Activated naive CD8-positive, alpha-beta T cell treated with anti-CD3 and anti-CD28 coated beads, Interleukin-2, amount 10 ng/mL, durations not matched to agents 7 days and 5 days (primary cell): Measurements from ENCODE around the gene SEC63. TPM values are rescaled to one million over a fixed set of nuclear protein-coding genes. Genes with fewer than 3 reads are reported as not detected.

Source experiments
- ATAC-seq: fragments of 150-1000 bp; cut with Tn5 transposase; one replicate; pipeline ENCODE4 v1.10.0; 2021; ENCODE audit warnings: low read depth, moderate library complexity
- POLR2A ChIA-PET: fragments of 350-600 bp; sonication (Branson Sonifier 250); formaldehyde crosslinking; loops from one replicate; lab custom pipeline; 2021; ENCODE audit warnings: antibody characterized with exemption; lab: Charles Lee
- DNase-seq: peaks from one replicate; pipeline ENCODE4 v3.0.0; 2021
- H3K27ac Mint-ChIP-seq: one replicate; pipeline ENCODE4 v1.8.0; 2022; ENCODE audit warnings: mild to moderate bottlenecking, mixed read lengths
- H3K27me3 Mint-ChIP-seq: one replicate; pipeline ENCODE4 v1.8.0; 2022; ENCODE audit warnings: mild to moderate bottlenecking, moderate library complexity, mixed read lengths
- H3K36me3 Mint-ChIP-seq: one replicate; pipeline ENCODE4 v1.8.0; 2021; ENCODE audit warnings: mild to moderate bottlenecking, mixed read lengths
- H3K4me1 Mint-ChIP-seq: one replicate; pipeline ENCODE4 v1.8.0; 2021; ENCODE audit warnings: mixed read lengths
- H3K4me3 Mint-ChIP-seq: one replicate; pipeline ENCODE4 v1.8.0; 2022; ENCODE audit warnings: mild to moderate bottlenecking, moderate library complexity, mixed read lengths
- H3K9me3 Mint-ChIP-seq: one replicate; pipeline ENCODE4 v1.8.0; 2021; ENCODE audit warnings: mixed read lengths
- total RNA-seq, 2 experiments: library from RNA; stranded (reverse); gene quantifications; one replicate each; pipeline ENCODE4 v1.2.3, GENCODE V29; 2021

Gene SEC63
- total RNA-seq, 2 experiments from 2014 or later = 64.7 to 69.2 TPM

GRCh38 chr6:107988570-107988969, 30.6 kb upstream of the SEC63 start:
- ATAC-seq = no peak
- no peak overlapping the region for H3K27ac Mint-ChIP-seq
- H3K4me1 Mint-ChIP-seq = peaks cover 7% of the 10 kb centered on the region
- H3K4me3 Mint-ChIP-seq = no peak overlapping the region
- no peaks in the 10 kb centered on the region for H3K9me3 Mint-ChIP-seq
- POLR2A ChIA-PET = no interaction called here
- no peaks in the 10 kb centered on the region for H3K36me3 Mint-ChIP-seq
- no peak for DNase-seq
- H3K27me3 Mint-ChIP-seq = peaks cover 5% of the 10 kb centered on the region

DNA sequence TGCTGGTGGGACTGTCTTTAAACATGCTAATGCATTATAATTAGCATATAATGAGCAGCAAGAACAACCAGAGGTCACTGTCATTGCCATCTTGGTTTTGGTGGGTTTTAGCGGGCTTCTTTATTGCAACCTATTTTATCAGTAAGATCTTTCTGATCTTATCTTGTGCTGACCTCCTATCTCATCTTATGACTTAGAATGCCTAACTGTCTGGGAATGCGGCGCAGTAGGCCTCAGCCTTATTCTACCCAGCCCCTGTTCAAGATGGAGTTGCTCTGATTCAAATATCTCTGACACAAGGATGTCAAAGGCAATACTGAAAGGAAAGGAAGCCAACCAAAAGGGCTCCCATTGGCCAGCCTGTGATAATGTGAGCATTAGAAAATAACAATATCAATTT, 29.8 kb upstream of the SEC63 start:
- peaks cover 7% of the 10 kb centered on the region for H3K4me1 Mint-ChIP-seq
- H3K36me3 Mint-ChIP-seq = no peaks in the 10 kb centered on the region
- no peaks in the 10 kb centered on the region for H3K9me3 Mint-ChIP-seq
- H3K4me3 Mint-ChIP-seq = no peak overlapping the region
- no peak for ATAC-seq
- H3K27me3 Mint-ChIP-seq = peaks cover 6% of the 10 kb centered on the region
- POLR2A ChIA-PET = no interaction called here
- no peak overlapping the region for H3K27ac Mint-ChIP-seq
- DNase-seq = no peak

GRCh38 chr6:107985701-107986100, 27.7 kb upstream of the SEC63 start:
- no peaks in the 10 kb centered on the region for H3K36me3 Mint-ChIP-seq
- H3K27ac Mint-ChIP-seq = no peak overlapping the region
- POLR2A ChIA-PET = interaction anchor here (0.7 kb wide), 1 partner anchor 28 kb away, joined by 4 read pairs; no protein-coding TSS in a partner anchor
- peaks cover under 1% of the 10 kb centered on the region for H3K4me1 Mint-ChIP-seq
- ATAC-seq (no peak), DNase-seq (no peak)
- H3K9me3 Mint-ChIP-seq = no peaks in the 10 kb centered on the region
- peaks cover 6% of the 10 kb centered on the region for H3K27me3 Mint-ChIP-seq
- no peak overlapping the region for H3K4me3 Mint-ChIP-seq

DNA sequence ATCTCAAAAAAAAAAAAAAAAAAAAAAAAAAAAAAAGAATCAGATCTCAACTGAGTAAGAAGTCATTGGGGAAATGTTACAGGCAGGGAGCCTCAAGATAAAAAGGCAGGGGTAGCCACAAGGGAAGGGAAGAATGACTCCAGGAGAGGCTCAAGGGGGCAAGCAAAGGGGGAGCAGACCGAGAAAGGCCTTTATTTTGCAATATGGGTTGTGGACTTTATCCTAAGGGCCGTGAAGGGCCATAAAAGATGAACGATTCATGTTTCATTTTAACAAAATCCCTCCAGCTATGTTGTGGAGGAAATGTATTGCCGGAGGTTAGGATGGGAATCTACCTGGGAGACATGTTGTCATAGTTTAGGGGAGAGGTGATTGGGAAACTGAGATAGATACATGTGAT, 25.8 kb upstream of the SEC63 start:
- H3K4me3 Mint-ChIP-seq = no peak overlapping the region
- peaks cover 3% of the 10 kb centered on the region for H3K4me1 Mint-ChIP-seq
- no peak for DNase-seq
- no peak overlapping the region for H3K27ac Mint-ChIP-seq
- POLR2A ChIA-PET = no interaction called here
- no peaks in the 10 kb centered on the region for H3K9me3 Mint-ChIP-seq
- ATAC-seq = no peak
- peaks cover 6% of the 10 kb centered on the region for H3K27me3 Mint-ChIP-seq
- no peaks in the 10 kb centered on the region for H3K36me3 Mint-ChIP-seq

- Mint-ChIP-seq H3K9me3 (no peaks in the 10 kb centered on the region), H3K4me1 (peaks cover 3% of the 10 kb centered on the region), H3K36me3 (no peaks in the 10 kb centered on the region), H3K4me3 (no peak overlapping the region), H3K27ac (no peak overlapping the region), H3K27me3 (peaks cover 6% of the 10 kb centered on the region)
- ATAC-seq = no peak
- POLR2A ChIA-PET = no interaction called here
- no peak for DNase-seq
These were observed 24.5 kb upstream of the SEC63 start for GRCh38 chr6:107982486-107982885.

DNA sequence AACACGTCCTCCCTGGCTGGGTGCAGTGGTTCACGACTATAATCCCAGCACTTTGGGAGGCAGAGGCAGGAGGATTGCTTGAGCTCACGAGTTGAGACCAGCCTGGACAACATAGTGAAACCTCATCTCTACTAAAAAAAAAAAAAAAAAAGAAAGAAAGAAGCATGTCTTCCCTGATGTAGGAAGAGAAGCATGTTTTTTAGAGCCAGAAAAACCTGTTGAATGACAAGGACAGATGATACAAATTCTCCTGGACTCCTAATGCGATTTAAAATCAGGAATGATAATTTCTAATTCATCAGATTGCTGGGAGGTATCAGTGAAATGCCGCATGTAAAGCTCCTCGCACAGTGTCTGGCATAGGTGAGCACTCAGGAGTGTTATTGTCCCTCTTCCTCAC, 23.7 kb upstream of the SEC63 start:
- POLR2A ChIA-PET = no interaction called here
- Mint-ChIP-seq H3K27ac (no peak overlapping the region), H3K9me3 (no peaks in the 10 kb centered on the region), H3K4me3 (no peak overlapping the region), H3K36me3 (no peaks in the 10 kb centered on the region), H3K4me1 (peaks cover 3% of the 10 kb centered on the region), H3K27me3 (peaks cover 6% of the 10 kb centered on the region)
- no peak for DNase-seq
- ATAC-seq = no peak

- Mint-ChIP-seq H3K27me3 (peaks cover 15% of the 10 kb centered on the region), H3K9me3 (peaks cover 2% of the 10 kb centered on the region), H3K4me3 (no peak overlapping the region), H3K36me3 (peaks cover 2% of the 10 kb centered on the region), H3K4me1 (peaks cover 14% of the 10 kb centered on the region), H3K27ac (no peak overlapping the region)
- DNase-seq (no peak), ATAC-seq (no peak)
- POLR2A ChIA-PET = no interaction called here
These were observed 19.3 kb upstream of the SEC63 start for GRCh38 chr6:107977283-107977682.

DNA sequence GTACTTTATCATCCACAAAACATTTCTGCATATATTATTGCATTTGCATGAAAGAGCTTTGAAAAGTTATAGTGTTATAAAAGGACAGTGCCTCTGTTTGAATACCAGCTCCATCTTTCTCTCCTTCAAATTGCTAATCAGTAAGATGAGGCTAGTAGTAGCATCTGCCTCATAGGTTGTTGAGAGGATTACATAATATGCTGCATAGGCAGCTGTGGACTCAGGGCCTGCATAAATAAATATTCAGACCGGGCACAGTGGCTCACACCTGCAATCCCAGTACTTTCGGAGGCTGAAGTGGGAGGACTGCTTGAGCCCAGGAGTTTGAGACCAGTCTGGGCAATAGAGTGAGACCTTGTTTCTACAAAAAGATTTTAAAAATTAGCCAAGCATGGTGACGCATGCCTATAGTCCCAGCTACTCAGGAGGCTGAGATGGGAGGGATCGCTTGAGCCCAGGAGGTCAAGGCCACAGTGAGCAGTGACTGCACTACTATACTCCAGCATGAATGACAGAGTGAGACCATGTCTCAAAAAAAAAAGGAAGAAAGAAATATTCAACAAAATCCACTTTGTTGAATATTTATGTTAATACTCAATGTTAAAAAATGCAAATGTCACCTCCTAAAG, 18.3 kb upstream of the SEC63 start:
- H3K36me3 Mint-ChIP-seq = peaks cover 2% of the 10 kb centered on the region
- peaks cover 14% of the 10 kb centered on the region for H3K4me1 Mint-ChIP-seq
- POLR2A ChIA-PET = interaction anchor here (0.9 kb wide), 1 partner anchor 19 kb away, joined by 3 read pairs; no protein-coding TSS in a partner anchor
- H3K27me3 Mint-ChIP-seq = peaks cover 18% of the 10 kb centered on the region
- no peak for DNase-seq
- no peak overlapping the region for H3K4me3 Mint-ChIP-seq
- H3K9me3 Mint-ChIP-seq = peaks cover 2% of the 10 kb centered on the region
- no peak for ATAC-seq
- H3K27ac Mint-ChIP-seq = no peak overlapping the region

GRCh38 chr6:107973594-107973993, 15.6 kb upstream of the SEC63 start:
- H3K27ac Mint-ChIP-seq = peak overlapping the region; percentile 31
- DNase-seq (no peak), ATAC-seq (no peak)
- H3K4me1 Mint-ChIP-seq = peaks cover 11% of the 10 kb centered on the region
- H3K4me3 Mint-ChIP-seq = no peak overlapping the region
- peaks cover 20% of the 10 kb centered on the region for H3K27me3 Mint-ChIP-seq
- POLR2A ChIA-PET = interaction anchor here (0.6 kb wide), 1 partner anchor 19 kb away, joined by 3 read pairs; no protein-coding TSS in a partner anchor
- H3K9me3 Mint-ChIP-seq = peaks cover 2% of the 10 kb centered on the region
- H3K36me3 Mint-ChIP-seq = peaks cover 2% of the 10 kb centered on the region

DNA sequence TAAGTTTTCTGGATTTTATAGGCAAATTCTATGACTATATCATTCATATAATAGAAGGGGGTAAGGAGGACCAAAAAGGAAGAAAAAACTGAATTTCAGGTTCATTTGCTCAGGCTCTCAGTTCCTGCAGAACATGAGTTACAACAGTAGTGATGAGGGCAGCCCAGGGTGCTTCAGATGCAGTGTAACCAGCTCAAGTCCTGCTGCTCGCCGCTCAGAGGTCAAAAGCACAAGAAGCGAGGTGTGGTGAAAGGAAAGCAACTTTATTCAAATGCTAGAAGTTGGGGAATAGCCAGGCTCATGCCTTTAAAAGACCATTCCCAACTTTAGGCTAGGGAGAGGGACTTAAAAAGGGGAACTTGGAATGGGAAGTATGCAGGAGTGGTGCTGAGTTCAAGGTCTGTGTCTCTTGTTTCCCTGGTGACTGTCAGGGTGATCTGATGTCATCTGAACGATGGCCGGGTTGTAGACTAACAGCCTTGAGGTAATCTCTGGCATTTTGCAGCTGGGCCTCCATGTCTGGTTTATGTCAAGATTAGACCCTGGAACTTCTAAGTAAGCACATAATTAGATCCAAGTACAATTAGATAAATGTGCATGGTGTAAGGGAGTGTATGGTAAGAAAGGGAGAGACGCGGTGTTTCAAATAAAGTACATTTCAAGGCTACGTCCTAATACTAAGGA, 14.5 kb upstream of the SEC63 start:
- H3K4me3 Mint-ChIP-seq = no peak overlapping the region

DNA sequence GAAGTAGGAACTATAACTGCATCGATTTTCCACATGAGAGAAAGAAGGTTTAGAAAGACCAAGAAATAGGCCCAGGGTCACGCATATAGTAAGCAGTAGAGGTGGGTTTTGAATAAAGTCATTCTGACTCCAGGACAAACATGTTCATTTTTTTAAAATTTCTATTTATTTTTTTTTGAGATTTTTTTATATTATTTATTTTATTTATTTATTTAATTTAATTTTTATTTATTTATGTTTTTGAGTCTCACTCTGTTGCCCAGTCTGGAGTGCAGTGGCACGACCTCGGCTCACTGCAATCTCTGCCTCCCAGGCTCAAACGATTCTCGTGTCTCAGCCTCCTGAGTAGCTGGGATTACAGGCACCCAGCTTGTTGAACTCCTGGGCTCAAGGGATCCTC, 13.2 kb upstream of the SEC63 start:
- H3K9me3 Mint-ChIP-seq = peaks cover 2% of the 10 kb centered on the region
- peaks cover 2% of the 10 kb centered on the region for H3K36me3 Mint-ChIP-seq
- H3K4me3 Mint-ChIP-seq = no peak overlapping the region
- POLR2A ChIA-PET = interaction anchor here (1.3 kb wide), 1 partner anchor 14 kb away, joined by 3 read pairs; no protein-coding TSS in a partner anchor
- no peak for ATAC-seq
- DNase-seq = no peak
- no peak overlapping the region for H3K27ac Mint-ChIP-seq
- peaks cover 11% of the 10 kb centered on the region for H3K4me1 Mint-ChIP-seq
- peaks cover 18% of the 10 kb centered on the region for H3K27me3 Mint-ChIP-seq

More for the DNA sequence above, 14.5 kb upstream of the SEC63 start:
- no peak for DNase-seq
- Mint-ChIP-seq H3K27me3 (peaks cover 20% of the 10 kb centered on the region), H3K4me1 (peaks cover 11% of the 10 kb centered on the region), H3K9me3 (peaks cover 2% of the 10 kb centered on the region), H3K36me3 (peaks cover 2% of the 10 kb centered on the region), H3K27ac (no peak overlapping the region)
- POLR2A ChIA-PET = no interaction called here
- no peak for ATAC-seq

DNA sequence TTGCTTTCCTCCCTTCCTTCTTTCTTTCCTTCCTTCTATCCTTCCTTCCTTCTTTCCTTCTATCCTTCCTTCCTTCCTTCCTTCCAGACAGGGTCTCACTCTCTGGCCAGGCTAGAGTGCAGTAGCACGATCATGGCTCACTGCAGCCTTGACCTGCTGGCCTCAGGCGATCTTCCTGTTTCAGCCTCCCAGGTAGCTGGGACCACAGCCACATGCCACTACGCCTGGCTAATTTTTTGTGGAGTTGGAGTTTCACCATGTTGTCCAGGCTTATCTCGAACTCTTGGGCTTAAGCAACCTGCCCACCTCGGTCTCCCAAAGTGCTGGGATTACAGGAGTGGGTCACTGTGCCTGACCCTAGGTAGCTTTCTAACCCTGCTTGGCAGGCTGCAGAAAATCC, 12.2 kb upstream of the SEC63 start:
- no peak for DNase-seq
- peaks cover 18% of the 10 kb centered on the region for H3K27me3 Mint-ChIP-seq
- POLR2A ChIA-PET = no interaction called here
- peaks cover 2% of the 10 kb centered on the region for H3K36me3 Mint-ChIP-seq
- no peak for ATAC-seq
- H3K4me1 Mint-ChIP-seq = peaks cover 11% of the 10 kb centered on the region
- no peak overlapping the region for H3K27ac Mint-ChIP-seq
- peaks cover 2% of the 10 kb centered on the region for H3K9me3 Mint-ChIP-seq
- H3K4me3 Mint-ChIP-seq = no peak overlapping the region

GRCh38 chr6:107968081-107968480, 10.1 kb upstream of the SEC63 start:
- no peaks in the 10 kb centered on the region for H3K9me3 Mint-ChIP-seq
- DNase-seq = no peak
- no peaks in the 10 kb centered on the region for H3K36me3 Mint-ChIP-seq
- ATAC-seq = no peak
- peaks cover 9% of the 10 kb centered on the region for H3K27me3 Mint-ChIP-seq
- peaks cover 4% of the 10 kb centered on the region for H3K4me1 Mint-ChIP-seq
- H3K4me3 Mint-ChIP-seq = no peak overlapping the region
- POLR2A ChIA-PET = no interaction called here
- no peak overlapping the region for H3K27ac Mint-ChIP-seq

DNA sequence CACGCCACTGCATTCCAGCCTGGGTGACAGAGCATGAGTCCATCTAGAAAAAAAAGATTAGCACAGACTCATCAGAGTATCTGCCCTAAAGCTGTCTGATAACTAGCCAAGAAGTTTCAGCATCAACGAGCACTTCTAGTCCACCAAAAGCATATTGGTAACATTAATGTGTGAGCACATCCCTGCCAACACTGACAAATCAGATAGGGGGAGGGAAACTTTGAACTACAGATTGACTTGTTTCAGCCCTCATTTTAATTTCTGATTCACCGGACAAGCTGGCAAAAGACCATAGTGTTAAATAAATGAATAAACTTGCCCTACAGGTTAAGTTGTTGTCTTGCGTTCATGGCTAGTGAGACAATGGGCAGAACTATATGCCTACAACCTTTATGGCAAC, 7.7 kb upstream of the SEC63 start:
- H3K27ac Mint-ChIP-seq = no peak overlapping the region
- peaks cover 2% of the 10 kb centered on the region for H3K27me3 Mint-ChIP-seq
- no peaks in the 10 kb centered on the region for H3K36me3 Mint-ChIP-seq
- no peak overlapping the region for H3K4me3 Mint-ChIP-seq
- ATAC-seq = no peak
- DNase-seq = no peak
- no peaks in the 10 kb centered on the region for H3K4me1 Mint-ChIP-seq
- POLR2A ChIA-PET = no interaction called here
- no peaks in the 10 kb centered on the region for H3K9me3 Mint-ChIP-seq
